K562 (cell line): ENCODE results near the gene GTF3C4. TPM values are rescaled to one million over a fixed set of nuclear protein-coding genes. Genes with fewer than 3 reads are reported as not detected.

Source experiments
- ATAC-seq: fragments of 200-7000 bp; cut with Tn5 transposase; 3 replicates; pipeline ENCODE4 v1.9.1; 2020; ENCODE audit warnings: moderate library complexity
- BruUV-seq: library from RNA; stranded (reverse); fragments of 400-500 nt; replicated peaks from 2 replicates; lab custom pipeline; 2021; lab: Mats Ljungman, UMichigan
- CTCF ChIA-PET: fragments of 300-600 bp; formaldehyde crosslinking; extraction: SDS; loops from one replicate; lab custom pipeline; 2021; ENCODE audit warnings: low intra/inter-chr PET ratio; lab: Yijun Ruan, JAX
- POLR2A ChIA-PET: fragments of 300-600, 350-650 bp; sonication (Branson Sonifier 250); formaldehyde crosslinking; extraction: SDS; loops from one replicate; lab custom pipeline; 2021; ENCODE audit warnings: antibody characterized with exemption, inconsistent platforms; lab: Yijun Ruan, JAX
- DNase-seq, 4 experiments: peaks; one replicate each; pipeline versions ENCODE4 v3.0.0 to v3.0.0-alpha.2; 2011 to 2018; ENCODE audit warnings: low spot score in 3 of 4, mixed read lengths in 3 of 4; ENCODE audit errors: extremely low read depth in 1 of 4
- FAIRE-seq: peaks from 2 replicates; lab custom pipeline; 2011; peaks lifted over from hg19 to GRCh38; lab: Jason Lieb, UNC
- H2AFZ ChIP-seq: 2 replicates; pipeline ENCODE4 v1.6.0; 2011; ENCODE audit warnings: low read depth, low read length, control low read depth, inconsistent platforms
- H3K27ac ChIP-seq: fragments of 200-600 bp; 3 replicates; pipeline ENCODE4 v1.8.0; 2011; ENCODE audit warnings: low read depth, mild to moderate bottlenecking, control low read depth, inconsistent platforms, low read length, moderate library complexity, mixed read lengths; ENCODE audit errors: extremely low read depth
- H3K27me3 ChIP-seq, 2 experiments: fragments of 300-600 bp in 1 of 2; 2 replicates in 1 of 2; 3 replicates in 1 of 2; pipeline versions ENCODE4 v1.6.0 to v1.8.0; 2011; ENCODE audit warnings: inconsistent platforms in 2 of 2, low read length in 2 of 2, mild to moderate bottlenecking in 1 of 2, mixed read lengths in 1 of 2, moderate library complexity in 1 of 2; ENCODE audit not compliant: control insufficient read depth in 2 of 2, insufficient read depth in 2 of 2
- H3K36me3 ChIP-seq: fragments of 300-600 bp; 3 replicates; pipeline ENCODE4 v1.8.0; 2011; ENCODE audit warnings: mild to moderate bottlenecking, low read length, inconsistent platforms; ENCODE audit not compliant: control insufficient read depth, insufficient read depth
- H3K4me1 ChIP-seq, 2 experiments: fragments of 200-600 bp in 1 of 2; replicated peaks in 1 of 2; 2 replicates in 1 of 2; 3 replicates in 1 of 2; pipeline versions ENCODE4 v1.5.1 to v1.8.0; 2011; ENCODE audit warnings: inconsistent platforms in 2 of 2, low read length in 2 of 2, mild to moderate bottlenecking in 1 of 2, mixed read lengths in 1 of 2, moderate library complexity in 1 of 2; ENCODE audit not compliant: control insufficient read depth in 2 of 2, insufficient read depth in 2 of 2
- H3K4me2 ChIP-seq: 2 replicates; pipeline ENCODE4 v1.6.1; 2011; ENCODE audit warnings: low read length, control low read depth, inconsistent platforms, mixed read lengths; ENCODE audit not compliant: insufficient read depth
- H3K4me3 ChIP-seq: fragments of 200-600 bp; sonication (generic), shearing (Covaris generic); 2 replicates; pipeline ENCODE4 v1.5.1; 2016; ENCODE audit warnings: control low read depth, inconsistent platforms
- H3K79me2 ChIP-seq: fragments of 200-600 bp; 3 replicates; pipeline ENCODE4 v1.8.0; 2011; ENCODE audit warnings: low read length, inconsistent platforms; ENCODE audit not compliant: control insufficient read depth, insufficient read depth
- H3K9ac ChIP-seq, 2 experiments: 2 replicates each; pipeline versions ENCODE4 v1.6.0 to v1.6.1; 2011; ENCODE audit warnings: low read depth in 2 of 2, low read length in 2 of 2, control low read depth in 1 of 2, inconsistent platforms in 1 of 2, mild to moderate bottlenecking in 1 of 2, mixed read lengths in 1 of 2; ENCODE audit not compliant: insufficient read depth in 1 of 2
- H3K9me1 ChIP-seq: one replicate; pipeline ENCODE4 v1.6.0; 2011; ENCODE audit warnings: inconsistent platforms, mild to moderate bottlenecking, low read length, moderate library complexity; ENCODE audit not compliant: control insufficient read depth, insufficient read depth
- H3K9me3 ChIP-seq: replicated peaks from 2 replicates; pipeline ENCODE4 v1.5.1; 2011; ENCODE audit warnings: low read depth, low read length, inconsistent platforms; ENCODE audit not compliant: control insufficient read depth, insufficient read depth
- H4K20me1 ChIP-seq: replicated peaks from 2 replicates; pipeline ENCODE4 v1.6.1; 2011; ENCODE audit warnings: low read length, inconsistent platforms, mixed read lengths; ENCODE audit not compliant: control insufficient read depth, insufficient read depth
- CEBPB ChIP-seq: fragments of 450-650 bp; IDR thresholded peaks from 2 replicates; pipeline ENCODE4 v1.6.1; 2016; ENCODE audit warnings: missing genetic modification characterization, missing compliant biosample characterization
- HSF4 ChIP-seq: fragments of 250-450 bp; sonication (Bioruptor Pico); IDR thresholded peaks from 2 replicates; pipeline ENCODE4 v2.1.2; 2022; ENCODE audit warnings: mild to moderate bottlenecking, moderate library complexity, borderline replicate concordance
- RAD21 ChIP-seq, 2 experiments: fragments of 250-450 bp in 1 of 2; fragments of 450-650 bp in 1 of 2; sonication (Bioruptor Pico) in 1 of 2; formaldehyde crosslinking in 1 of 2; IDR thresholded peaks in 1 of 2; conservative IDR thresholded peaks in 1 of 2; 2 replicates each; pipeline versions ENCODE4 v1.4.0 to v1.8.0; 2020 to 2022; ENCODE audit warnings: mild to moderate bottlenecking in 2 of 2, moderate library complexity in 1 of 2
- RB1 ChIP-seq: fragments of 450-650 bp; IDR thresholded peaks from 2 replicates; pipeline ENCODE4 v1.6.1; 2017; ENCODE audit warnings: low read depth, mild to moderate bottlenecking
- REST ChIP-seq, 2 experiments: fragments of 450-650 bp; formaldehyde crosslinking in 1 of 2; IDR thresholded peaks; 2 replicates each; pipeline versions ENCODE4 v1.4.0 to v1.6.1; 2014 to 2020; ENCODE audit warnings: mild to moderate bottlenecking in 2 of 2, borderline replicate concordance in 1 of 2, low read depth in 1 of 2
- RHOXF2B ChIP-seq: fragments of 250-450 bp; sonication (Bioruptor Pico); conservative IDR thresholded peaks from 2 replicates; pipeline ENCODE4 v1.5.1; 2021
- ZFPM2 ChIP-seq: fragments of 250-450 bp; sonication (Bioruptor Pico); IDR thresholded peaks from 2 replicates; pipeline ENCODE4 v1.5.1; 2022; ENCODE audit warnings: mild to moderate bottlenecking
- ZNF668 ChIP-seq: fragments of 250-450 bp; sonication (Bioruptor Pico); IDR thresholded peaks from 2 replicates; pipeline ENCODE4 v1.8.0; 2022; ENCODE audit warnings: mild to moderate bottlenecking, inconsistent platforms
- WGBS: fragments of 100-300 bp; shearing (Covaris generic); methylation state at CpG from one replicate; pipeline ENCODE4 v1.1.6; 2016; ENCODE audit warnings: low coverage, mixed read lengths; ENCODE audit not compliant: insufficient coverage; ENCODE audit errors: missing lambda C conversion rate; 5-methylcytosine and 5-hydroxymethylcytosine counted together
- in situ Hi-C: fragments of 300-500 bp; cut with MboI; formaldehyde crosslinking; loops from 4 replicates; pipeline ENCODE4 v1.15.0; 2018; ENCODE audit warnings: inconsistent platforms, mixed read lengths
- intact Hi-C: fragments of 100-400 bp; cut with micrococcal nuclease; formaldehyde crosslinking; loops from 2 replicates; pipeline ENCODE4 v1.14.2; 2022
- polyA plus RNA-seq, 8 experiments: library from polyadenylated mRNA; depleted of rRNA in 4 of 8; stranded (reverse) in 5 of 8; unstranded in 3 of 8; fragments of >200 nt; fragmentation: Nextera tagmentation in 2 of 8; fragmentation: Illumina TruSeq in 1 of 8; extraction: Ambion mirVana in 2 of 8; extraction: Trizol in 1 of 8; gene quantifications; 2 replicates each; pipeline versions ENCODE4 v1.2.1 to v1.2.3, GENCODE V29; 2011 to 2014; ENCODE audit warnings: inconsistent platforms in 1 of 8, missing spikeins in 1 of 8
- total RNA-seq, 7 experiments: library from RNA; depleted of rRNA in 6 of 7; stranded (reverse); fragments of >200 nt in 6 of 7; fragmentation: Illumina TruSeq in 2 of 7; extraction: Trizol in 2 of 7; gene quantifications; 2 replicates each; pipeline versions ENCODE4 v1.2.1 to v1.2.3, GENCODE V29; 2011 to 2021; ENCODE audit warnings: low replicate concordance in 1 of 7
- TF ChIP-seq, protein P1 (sequence below), 3 experiments: IDR thresholded peaks in 2 of 3; conservative IDR thresholded peaks in 1 of 3; 2 replicates each; pipeline ENCODE4 v1.5.1; 2011 to 2012; ENCODE audit warnings: low read length in 3 of 3, mild to moderate bottlenecking in 3 of 3, control low read depth in 2 of 3, improper control_type of control experiment in 1 of 3, inconsistent platforms in 1 of 3, low read depth in 1 of 3, mixed read lengths in 1 of 3, moderate library complexity in 1 of 3; ENCODE audit not compliant: insufficient read depth in 2 of 3

GTF3C4 gene
- total and polyA plus RNA-seq, 9 of the 15 experiments (the other 6 are each of a cell fraction or from before 2014, with no cell fraction given), result 3.9 to 20.0 (median 12.2) TPM

- DNase-seq, result no peak
- no peak overlapping the region for H3K4me2 ChIP-seq
- intact Hi-C loops (no loop called here), in situ Hi-C loops (no loop called here)
- POLR2A ChIA-PET, result interaction anchor here (1.1 kb wide), 1 partner anchor 14 kb away, joined by 3 read pairs; no protein-coding TSS in a partner anchor
- FAIRE-seq, result no peak
- H4K20me1 ChIP-seq, result 0 out of 2 replicates have a peak, but pooled peaks cover 3% of the 10 kb centered on the region
- H3K4me1 ChIP-seq, result no peaks in the 10 kb centered on the region
- no TSS peak for BruUV-seq
- H3K27ac ChIP-seq, result no peak overlapping the region
- CTCF ChIA-PET, result interaction anchor here (0.7 to 1.5 kb wide), 2 partner anchors 239 to 240 kb away, joined by 4 to 5 read pairs; no protein-coding TSS in a partner anchor
- H3K9ac ChIP-seq, result no peak overlapping the region
- H3K9me1 ChIP-seq, result no peaks in the 10 kb centered on the region
- no peak overlapping the region for H2AFZ ChIP-seq
- no peaks in the 10 kb centered on the region for H3K27me3 ChIP-seq
- TF ChIP-seq REST (IDR thresholded peaks at IDR 0.05; ENCODE audit: borderline replicate concordance) (0 out of 2 replicates have a peak, but pooled peaks have one; percentile 4), REST (CRISPR knock-in tag; IDR thresholded peaks at IDR 0.05; ENCODE audit: low read depth) (no peak), RHOXF2B (CRISPR knock-in tag) (no peak), RAD21 (CRISPR knock-in tag; conservative IDR thresholded peaks at IDR 0.05 in 1 of 2, IDR thresholded peaks at IDR 0.05 in 1 of 2) (peak in 1 of 2 experiments; percentile 33; a peak in 1 of 4 replicates), HSF4 (CRISPR knock-in tag) (no peak), RB1 (no peak), CEBPB (0 out of 2 replicates have a peak, but pooled peaks have one; percentile 21), ZNF668 (no peak), ZFPM2 (CRISPR knock-in tag) (no peak)
- TF ChIP-seq, protein P1, sequence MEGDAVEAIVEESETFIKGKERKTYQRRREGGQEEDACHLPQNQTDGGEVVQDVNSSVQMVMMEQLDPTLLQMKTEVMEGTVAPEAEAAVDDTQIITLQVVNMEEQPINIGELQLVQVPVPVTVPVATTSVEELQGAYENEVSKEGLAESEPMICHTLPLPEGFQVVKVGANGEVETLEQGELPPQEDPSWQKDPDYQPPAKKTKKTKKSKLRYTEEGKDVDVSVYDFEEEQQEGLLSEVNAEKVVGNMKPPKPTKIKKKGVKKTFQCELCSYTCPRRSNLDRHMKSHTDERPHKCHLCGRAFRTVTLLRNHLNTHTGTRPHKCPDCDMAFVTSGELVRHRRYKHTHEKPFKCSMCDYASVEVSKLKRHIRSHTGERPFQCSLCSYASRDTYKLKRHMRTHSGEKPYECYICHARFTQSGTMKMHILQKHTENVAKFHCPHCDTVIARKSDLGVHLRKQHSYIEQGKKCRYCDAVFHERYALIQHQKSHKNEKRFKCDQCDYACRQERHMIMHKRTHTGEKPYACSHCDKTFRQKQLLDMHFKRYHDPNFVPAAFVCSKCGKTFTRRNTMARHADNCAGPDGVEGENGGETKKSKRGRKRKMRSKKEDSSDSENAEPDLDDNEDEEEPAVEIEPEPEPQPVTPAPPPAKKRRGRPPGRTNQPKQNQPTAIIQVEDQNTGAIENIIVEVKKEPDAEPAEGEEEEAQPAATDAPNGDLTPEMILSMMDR (IDR thresholded peaks at IDR 0.05 in 2 of 3, conservative IDR thresholded peaks at IDR 0.05 in 1 of 3; ENCODE audit: insufficient read depth in 2 of 3, low read depth in 1 of 3, low read length in 3 of 3), result 0 out of 6 replicates have a peak, but pooled peaks of 2 of the 3 experiments have one; percentile 24 to 40
- TF ChIP-seq, all 486 proteins: peak for 4
- H3K79me2 ChIP-seq, result no peaks in the 10 kb centered on the region
- WGBS, result 66% methylated on average over 6 of the region's 6 CpGs
- no peak for ATAC-seq
- no peaks in the 10 kb centered on the region for H3K9me3 ChIP-seq
- peaks cover 85% of the 10 kb centered on the region for H3K36me3 ChIP-seq
- no peak overlapping the region for H3K4me3 ChIP-seq
Observed at GRCh38 chr9:132651259-132651658, 19.0 kb upstream of the GTF3C4 start.
